ENCODE data around the gene ST6GALNAC4.

- no peak for TF ChIP-seq EZH2phosphoT487 (IDR thresholded peaks at IDR 0.05; ENCODE audit: borderline replicate concordance, low read length)
- TF ChIP-seq CTCF (IDR thresholded peaks at IDR 0.05; ENCODE audit: low read depth, low read length, poor library complexity, severe bottlenecking) = no peak
Observed at GRCh38 chr9:127904561-127905003, 12.3 kb downstream of the ST6GALNAC4 start.

All from DOHH2 (cell line).